NCI-H146 treated with DMSO at 0.1 percent for 48 hours (cell line): Measurements from ENCODE around the gene CLTA.
A peak's percentile ranks its signal among the peaks of the same experiment; 100 is the strongest.

ENCODE experiments used
- DNase-seq: peaks from one replicate; lab custom pipeline; 2025; ENCODE audit not compliant: unreplicated experiment; lab: John Stamatoyannopoulos, UW

The CLTA gene

GRCh38 chr9:36187414-36187813 is 3.3 kb upstream of the CLTA start:
- no peak for DNase-seq

GRCh38 chr9:36188212-36188611 is 2.5 kb upstream of the CLTA start:
- DNase-seq, result no peak

- no peak for DNase-seq
These were observed 745 bp upstream of the CLTA start for GRCh38 chr9:36189976-36190375.

DNA sequence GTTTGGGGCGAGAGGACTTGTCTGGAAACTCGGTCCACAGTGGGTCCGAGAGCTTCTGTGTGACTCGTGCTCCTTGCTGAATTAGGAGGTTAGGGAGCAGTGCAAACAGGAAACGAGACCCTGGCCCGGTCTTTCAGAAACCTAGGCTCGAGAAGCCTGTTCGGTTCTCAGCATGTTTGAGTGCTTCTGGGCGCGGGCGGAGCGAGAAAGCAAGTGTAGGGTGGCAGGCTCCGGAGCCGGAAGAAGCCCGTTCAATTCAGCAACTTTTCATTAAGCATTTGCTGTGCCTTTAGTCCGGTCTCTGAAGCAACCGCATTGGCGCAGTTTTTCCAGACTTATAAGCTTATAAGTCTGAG is 547 bp downstream of the CLTA start:
- no peak for DNase-seq

GRCh38 chr9:36191686-36192085 is 965 bp downstream of the CLTA start:
- no peak for DNase-seq

DNA sequence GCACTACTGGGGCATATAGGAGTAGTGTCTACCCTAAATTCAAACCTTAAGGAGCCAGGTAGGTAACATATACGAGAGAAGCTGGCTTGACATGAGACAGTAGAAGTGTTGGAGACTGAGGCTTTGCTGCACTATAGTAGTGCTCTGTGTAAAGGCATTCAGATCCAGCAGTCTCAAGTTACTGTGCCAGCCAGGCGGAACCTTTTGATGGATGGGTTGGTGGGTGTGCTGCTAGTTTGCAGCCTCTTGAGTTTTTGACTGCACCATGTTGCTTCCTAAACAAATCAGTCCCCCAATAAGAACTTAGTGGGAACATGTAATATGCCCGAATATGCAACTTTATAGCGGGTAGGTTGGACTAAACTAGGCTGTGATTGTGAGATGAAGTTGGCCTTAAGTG is 1.5 kb downstream of the CLTA start:
- no peak for DNase-seq

DNA sequence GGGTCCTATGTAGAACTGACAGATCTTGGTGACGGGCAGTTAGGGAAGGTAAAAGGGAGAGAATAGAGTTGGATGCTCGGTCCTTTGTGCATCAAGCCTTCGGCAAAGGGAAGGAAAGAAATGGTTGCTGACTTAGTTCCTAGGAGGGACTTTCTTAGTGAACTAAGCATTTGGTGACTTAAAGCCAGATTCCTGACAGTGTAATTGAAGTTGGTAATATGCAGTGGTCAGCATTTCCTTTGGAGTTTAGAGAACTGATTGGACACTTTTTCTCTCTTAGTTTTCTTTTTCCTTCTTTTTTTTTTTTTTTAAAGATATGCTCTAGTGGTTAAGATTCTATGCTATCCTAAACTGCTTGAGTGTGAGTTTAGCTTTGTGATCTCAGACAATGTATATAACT is 2.3 kb downstream of the CLTA start:
- no peak for DNase-seq

DNA sequence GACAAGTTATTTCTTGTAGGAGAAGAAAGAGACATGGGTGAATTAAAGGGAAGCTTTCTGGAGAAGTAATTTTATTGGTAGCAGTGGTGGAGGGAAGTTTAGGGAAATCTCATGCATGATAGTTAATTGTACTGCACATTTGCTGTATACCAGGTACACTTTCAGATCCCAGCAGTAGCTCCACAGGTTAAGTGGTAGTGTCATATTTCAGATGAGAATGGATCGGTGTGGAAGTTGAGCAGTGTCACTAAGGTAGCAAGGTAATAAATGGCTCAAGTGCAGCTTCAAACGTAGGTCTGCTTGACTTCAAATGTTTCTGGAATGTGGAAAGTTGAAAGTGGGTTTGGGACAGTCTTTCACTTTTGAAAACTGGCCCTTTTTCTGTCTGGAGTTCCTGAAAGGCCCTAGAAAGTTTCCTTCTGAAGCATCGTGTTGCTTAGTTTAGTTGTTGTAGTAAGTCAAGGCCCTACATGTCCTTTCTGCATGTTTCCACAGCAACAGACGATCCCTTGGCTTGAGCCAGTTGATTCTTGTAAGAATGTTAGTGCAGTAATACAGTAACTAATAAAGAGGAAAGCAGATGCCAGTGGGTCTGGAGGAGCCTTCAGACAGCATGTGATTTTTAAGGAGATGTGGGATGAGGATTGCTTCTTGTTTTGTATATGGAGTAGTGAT is 3.7 kb downstream of the CLTA start:
- DNase-seq, result no peak

GRCh38 chr9:36204906-36205547 is 14.3 kb downstream of the CLTA start:
- no peak for DNase-seq

DNA sequence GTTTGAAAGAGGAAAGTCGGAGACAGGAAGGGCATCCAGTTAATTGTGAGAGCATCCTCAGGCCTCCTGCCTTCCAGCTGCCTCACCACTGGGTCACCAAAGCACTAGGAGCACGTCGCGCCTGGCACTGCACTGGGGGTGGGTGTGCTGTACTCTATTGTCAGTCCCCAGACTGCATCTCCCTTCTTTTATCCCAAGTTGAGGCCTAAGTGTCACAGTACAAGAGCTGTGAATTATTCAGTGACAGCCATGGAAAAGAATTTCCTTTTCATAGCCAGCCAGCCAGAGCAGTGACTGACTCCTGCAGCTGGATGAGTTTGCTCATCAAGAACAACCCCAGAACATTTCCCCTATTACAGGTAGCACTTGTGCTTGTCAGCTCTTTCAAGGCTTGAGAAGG is 16.3 kb downstream of the CLTA start:
- no peak for DNase-seq

DNA sequence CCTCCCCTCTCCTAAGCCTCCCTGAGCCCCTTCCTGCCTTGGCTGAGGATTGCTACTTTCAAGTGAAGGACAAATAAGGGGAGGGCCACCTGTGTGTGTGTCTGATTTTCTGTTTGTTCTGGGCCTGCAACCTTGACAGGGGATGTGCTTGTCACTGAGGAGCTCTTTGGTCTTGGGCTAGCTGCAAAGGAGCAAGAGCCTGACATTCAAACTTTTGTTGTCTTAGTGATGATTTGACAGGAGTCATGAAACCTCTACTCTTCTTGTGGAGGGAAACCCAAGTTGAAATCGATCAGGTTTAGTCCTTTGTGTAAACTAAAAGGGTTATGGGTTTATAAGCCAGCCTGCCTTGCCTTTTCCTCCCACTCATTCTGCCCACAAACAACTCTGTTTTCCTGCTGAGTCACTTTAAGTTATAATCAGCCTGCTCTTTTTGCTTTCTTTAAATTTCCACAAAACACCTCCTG is 16.9 kb downstream of the CLTA start:
- DNase-seq, result no peak

DNA sequence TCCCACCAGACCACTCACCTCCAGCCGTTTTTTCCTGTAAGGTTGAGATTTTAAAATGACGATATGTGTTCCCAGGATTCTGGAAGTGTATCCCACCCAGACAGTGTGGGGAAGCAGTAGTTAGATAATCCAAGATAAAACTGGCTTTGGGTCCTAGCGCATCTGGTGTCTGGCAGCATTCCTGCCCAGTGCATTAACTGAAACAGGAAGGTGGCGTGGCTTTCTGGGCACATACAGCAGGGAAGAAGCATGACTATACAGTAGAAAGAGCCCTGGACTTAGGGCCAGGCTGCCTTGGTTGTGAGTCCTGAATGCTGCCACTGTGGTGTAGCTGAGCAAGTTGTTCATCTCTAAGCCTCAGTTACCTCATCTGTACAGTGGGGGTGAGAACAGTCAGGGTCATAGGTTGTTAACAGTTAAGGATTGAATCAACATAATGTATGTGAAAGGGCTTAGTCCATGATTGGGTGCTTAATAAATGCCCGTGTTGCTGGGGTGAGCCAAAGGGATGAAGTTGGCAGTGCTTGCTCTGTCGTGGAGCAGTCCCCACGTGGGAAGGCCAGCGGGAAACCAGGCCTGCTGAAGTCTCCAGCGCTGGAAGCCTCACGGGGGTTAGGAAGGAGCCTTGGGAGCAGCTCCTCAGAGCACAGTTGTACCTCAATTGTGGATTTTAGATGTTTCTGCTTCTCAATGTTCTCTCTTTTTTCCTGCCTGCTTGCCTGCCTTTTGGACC is 18.0 kb downstream of the CLTA start:
- DNase-seq, result no peak

DNA sequence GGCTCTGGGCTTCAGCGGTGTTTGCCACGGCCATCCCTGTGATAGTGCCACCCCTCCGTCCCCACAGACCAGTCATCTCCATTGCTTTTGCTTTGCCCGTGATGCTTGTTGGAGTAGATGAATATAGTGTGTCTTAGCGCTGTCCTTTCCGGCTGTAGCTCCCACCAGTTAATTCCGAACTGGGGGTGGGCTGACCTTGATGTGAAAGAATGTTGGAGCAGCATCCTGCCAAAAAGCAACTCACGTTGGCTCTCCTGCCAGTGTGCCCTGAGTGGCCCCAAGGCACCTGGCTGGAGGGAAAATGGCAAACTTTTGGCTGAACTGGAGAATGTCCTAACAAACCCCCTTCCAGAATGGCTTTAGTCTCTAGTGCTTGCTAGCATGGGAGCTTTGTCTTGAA is 20.0 kb downstream of the CLTA start:
- no peak for DNase-seq

- no peak for DNase-seq
These were observed 20.8 kb downstream of the CLTA start for GRCh38 chr9:36211510-36211909.

- DNase-seq, result no peak
These were observed 22.7 kb downstream of the CLTA start for GRCh38 chr9:36213387-36213786.

GRCh38 chr9:36213989-36214388 is 23.3 kb downstream of the CLTA start:
- no peak for DNase-seq

DNA sequence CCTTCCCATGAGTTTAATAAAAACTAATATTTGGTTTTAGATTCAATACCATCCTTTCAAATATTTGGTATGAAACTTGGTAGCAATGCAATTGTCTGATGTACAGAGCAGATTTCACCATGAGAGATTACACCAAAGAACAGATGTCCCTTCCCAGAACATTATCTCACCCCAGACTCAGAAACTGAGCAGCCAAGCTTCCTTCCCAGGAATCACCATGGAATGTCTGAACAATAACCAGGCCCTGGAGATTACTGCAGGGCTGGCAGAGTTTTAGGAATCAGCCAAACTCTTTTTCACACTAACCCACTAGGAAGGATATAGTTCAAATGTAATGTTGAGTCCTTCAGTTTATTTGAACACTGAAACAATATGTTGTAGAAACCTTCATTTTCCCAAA is 23.9 kb downstream of the CLTA start:
- DNase-seq, result no peak

GRCh38 chr9:36217256-36217968 is 26.7 kb downstream of the CLTA start:
- DNase-seq, result no peak

- peak; percentile 31 for DNase-seq
These were observed 27.3 kb downstream of the CLTA start for GRCh38 chr9:36218011-36218410.

DNA sequence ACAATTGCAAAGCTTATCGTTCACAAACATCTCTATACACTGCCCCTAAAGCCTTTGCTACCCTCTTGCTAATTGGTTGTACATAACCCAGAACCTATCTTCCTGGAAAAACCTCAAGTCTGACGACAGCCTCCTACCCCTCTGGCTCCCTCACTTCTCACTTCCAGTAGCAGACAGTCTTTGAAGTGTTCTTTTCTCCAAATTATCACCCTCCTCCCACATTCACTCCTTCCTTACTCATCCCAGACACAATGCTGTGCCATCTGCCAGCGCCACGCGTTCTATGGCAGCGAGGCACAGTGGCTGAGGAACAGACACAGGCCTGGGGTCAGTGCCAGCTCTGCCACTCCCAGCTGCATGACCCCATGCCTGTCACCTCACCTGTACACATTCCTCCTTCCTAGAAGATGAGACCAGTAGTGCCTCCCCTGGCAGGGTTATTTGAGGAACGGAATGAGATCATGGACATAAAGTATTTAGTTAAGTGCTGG is 27.7 kb downstream of the CLTA start:
- DNase-seq, result no peak

GRCh38 chr9:36221667-36222066 is 30.9 kb downstream of the CLTA start:
- DNase-seq, result no peak

- no peak for DNase-seq
These were observed 31.7 kb downstream of the CLTA start for GRCh38 chr9:36222449-36222848.
